Parathyroid adenoma (tissue), 2 donors: ENCODE measurements around the gene GSX2.

Experiments
- H2AFZ ChIP-seq: fragments of 300-600 bp; sonication (generic); one replicate; pipeline ENCODE4 v1.7.0; 2017; ENCODE audit warnings: antibody characterized with exemption, mild to moderate bottlenecking
- H3K27ac ChIP-seq: fragments of 300-600 bp; sonication (generic); one replicate; pipeline ENCODE4 v1.7.0; 2017
- H3K27me3 ChIP-seq: fragments of 300-600 bp; sonication (generic); one replicate; pipeline ENCODE4 v1.7.0; 2017; ENCODE audit warnings: low read length; ENCODE audit not compliant: control insufficient read depth, insufficient read depth
- H3K36me3 ChIP-seq: fragments of 300-600 bp; sonication (generic); one replicate; pipeline ENCODE4 v1.7.0; 2017; ENCODE audit warnings: low read length; ENCODE audit not compliant: control insufficient read depth, insufficient read depth
- H3K4me1 ChIP-seq: fragments of 300-600 bp; sonication (generic); one replicate; pipeline ENCODE4 v1.7.0; 2017; ENCODE audit warnings: control low read depth
- H3K4me2 ChIP-seq: fragments of 300-600 bp; sonication (generic); one replicate; pipeline ENCODE4 v1.7.0; 2017; ENCODE audit warnings: low read length
- H3K4me3 ChIP-seq: fragments of 300-600 bp; sonication (generic); one replicate; pipeline ENCODE4 v1.7.0; 2017; ENCODE audit warnings: low read depth, low read length
- H3K79me2 ChIP-seq: fragments of 300-600 bp; sonication (generic); one replicate; pipeline ENCODE4 v1.7.0; 2017; ENCODE audit warnings: control low read depth
- H3K9ac ChIP-seq: fragments of 300-600 bp; sonication (generic); one replicate; pipeline ENCODE4 v1.7.0; 2017; ENCODE audit warnings: mild to moderate bottlenecking
- H3K9me3 ChIP-seq: fragments of 300-600 bp; sonication (generic); one replicate; pipeline ENCODE4 v1.7.0; 2017; ENCODE audit warnings: low read length; ENCODE audit not compliant: control insufficient read depth
- TF ChIP-seq, protein P1 (sequence below): fragments of 300-600 bp; sonication (generic); IDR thresholded peaks from one replicate; pipeline ENCODE4 v1.7.0; 2017; ENCODE audit warnings: antibody characterized with exemption, mild to moderate bottlenecking
- donor health status: primary hyperparathyroidism.

GSX2 gene

DNA sequence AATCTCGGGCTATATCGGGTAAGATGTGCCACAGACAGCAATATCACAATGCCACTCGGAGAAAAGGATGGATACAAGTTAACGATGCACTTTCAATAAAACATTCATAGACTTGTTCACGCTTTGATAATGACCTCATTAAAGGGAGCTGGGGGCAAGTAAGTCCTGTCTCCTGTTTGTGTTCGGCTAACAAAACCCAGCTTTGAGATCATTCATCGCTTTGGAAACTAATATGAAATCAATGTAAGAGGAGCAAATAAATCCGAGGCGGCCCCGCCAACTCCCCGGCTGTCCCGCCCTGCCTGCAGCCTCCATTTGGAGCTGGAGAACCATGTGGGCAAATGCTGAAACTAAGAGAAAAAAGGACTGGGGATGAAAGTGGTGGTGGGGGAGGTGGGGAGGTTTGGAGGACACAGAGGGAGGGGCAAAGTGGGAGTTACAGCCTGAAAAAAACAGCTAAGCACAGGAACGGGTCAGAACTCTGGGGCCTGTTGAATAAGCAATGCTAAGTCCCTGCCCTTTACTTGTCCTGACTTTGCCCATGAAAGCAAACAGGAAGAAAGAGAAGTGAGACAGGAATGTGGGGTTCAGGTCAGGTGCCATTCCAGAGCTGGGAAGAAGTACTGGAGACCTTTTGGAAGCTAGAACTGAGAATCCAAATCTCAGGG is 3.5 kb upstream of the GSX2 start:
- no peaks in the 10 kb centered on the region for H3K4me1 ChIP-seq

DNA sequence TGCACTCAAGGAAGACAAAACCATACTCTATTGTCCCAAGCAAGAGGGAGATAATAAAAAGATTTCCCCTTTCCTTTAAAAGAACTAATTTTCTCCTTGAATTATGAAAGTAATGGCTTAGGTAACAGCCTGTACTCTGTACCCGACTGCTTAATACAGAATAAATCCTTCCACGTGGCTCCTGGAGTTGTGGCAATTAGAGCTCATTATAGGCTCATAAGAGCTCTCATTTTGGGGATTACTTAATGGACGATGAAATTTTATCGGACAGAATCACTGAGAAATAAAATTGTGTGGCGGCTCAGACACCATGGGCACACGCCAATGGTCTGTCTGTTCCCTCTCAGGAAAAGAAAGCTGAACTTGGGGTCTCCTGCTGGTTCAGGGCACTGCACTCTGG is 2.8 kb upstream of the GSX2 start:
- no peaks in the 10 kb centered on the region for H3K4me1 ChIP-seq
- no peaks in the 10 kb centered on the region for H3K79me2 ChIP-seq
- H3K27ac ChIP-seq = no peak overlapping the region
- H3K36me3 ChIP-seq = no peaks in the 10 kb centered on the region
- no peak overlapping the region for H2AFZ ChIP-seq
- H3K9me3 ChIP-seq = no peaks in the 10 kb centered on the region
- H3K4me3 ChIP-seq = no peak overlapping the region
- H3K9ac ChIP-seq = no peak overlapping the region
- no peak overlapping the region for H3K4me2 ChIP-seq
- TF ChIP-seq, protein P1, sequence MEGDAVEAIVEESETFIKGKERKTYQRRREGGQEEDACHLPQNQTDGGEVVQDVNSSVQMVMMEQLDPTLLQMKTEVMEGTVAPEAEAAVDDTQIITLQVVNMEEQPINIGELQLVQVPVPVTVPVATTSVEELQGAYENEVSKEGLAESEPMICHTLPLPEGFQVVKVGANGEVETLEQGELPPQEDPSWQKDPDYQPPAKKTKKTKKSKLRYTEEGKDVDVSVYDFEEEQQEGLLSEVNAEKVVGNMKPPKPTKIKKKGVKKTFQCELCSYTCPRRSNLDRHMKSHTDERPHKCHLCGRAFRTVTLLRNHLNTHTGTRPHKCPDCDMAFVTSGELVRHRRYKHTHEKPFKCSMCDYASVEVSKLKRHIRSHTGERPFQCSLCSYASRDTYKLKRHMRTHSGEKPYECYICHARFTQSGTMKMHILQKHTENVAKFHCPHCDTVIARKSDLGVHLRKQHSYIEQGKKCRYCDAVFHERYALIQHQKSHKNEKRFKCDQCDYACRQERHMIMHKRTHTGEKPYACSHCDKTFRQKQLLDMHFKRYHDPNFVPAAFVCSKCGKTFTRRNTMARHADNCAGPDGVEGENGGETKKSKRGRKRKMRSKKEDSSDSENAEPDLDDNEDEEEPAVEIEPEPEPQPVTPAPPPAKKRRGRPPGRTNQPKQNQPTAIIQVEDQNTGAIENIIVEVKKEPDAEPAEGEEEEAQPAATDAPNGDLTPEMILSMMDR = no peak
- H3K27me3 ChIP-seq = peaks cover 10% of the 10 kb centered on the region

More for the DNA sequence above, 3.5 kb upstream of the GSX2 start:
- H3K9ac ChIP-seq = no peak overlapping the region
- H3K27ac ChIP-seq = no peak overlapping the region
- peaks cover 10% of the 10 kb centered on the region for H3K27me3 ChIP-seq
- H2AFZ ChIP-seq = no peak overlapping the region
- no peaks in the 10 kb centered on the region for H3K79me2 ChIP-seq
- H3K9me3 ChIP-seq = no peaks in the 10 kb centered on the region
- TF ChIP-seq, protein P1 = no peak
- no peak overlapping the region for H3K4me3 ChIP-seq
- H3K36me3 ChIP-seq = no peaks in the 10 kb centered on the region
- H3K4me2 ChIP-seq = no peak overlapping the region

DNA sequence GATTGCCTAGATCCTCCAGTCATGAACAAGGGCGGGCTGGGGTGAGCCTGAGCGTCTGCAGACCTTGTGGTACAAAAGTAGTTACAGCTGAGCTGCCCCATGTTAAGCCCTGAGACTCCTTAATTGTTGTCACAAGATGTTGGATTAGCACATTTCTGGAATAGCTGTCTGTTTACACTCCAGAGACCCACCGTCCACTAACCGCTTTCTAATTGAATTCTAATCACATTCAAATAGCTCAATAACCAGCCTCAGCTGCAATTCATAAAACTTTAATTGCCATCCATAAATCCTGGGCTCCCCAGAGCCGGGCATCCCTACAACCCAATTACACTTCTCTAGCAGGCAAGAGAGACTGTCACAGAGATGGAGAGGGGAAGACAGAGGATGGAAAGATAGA is 1.6 kb upstream of the GSX2 start:
- H3K36me3 ChIP-seq = no peaks in the 10 kb centered on the region
- H3K27ac ChIP-seq = no peak overlapping the region
- no peaks in the 10 kb centered on the region for H3K4me1 ChIP-seq
- TF ChIP-seq, protein P1 = no peak
- H2AFZ ChIP-seq = no peak overlapping the region
- H3K9ac ChIP-seq = no peak overlapping the region
- no peaks in the 10 kb centered on the region for H3K9me3 ChIP-seq
- H3K27me3 ChIP-seq = peaks cover 16% of the 10 kb centered on the region
- H3K4me3 ChIP-seq = peak overlapping the region; percentile 11
- no peaks in the 10 kb centered on the region for H3K79me2 ChIP-seq
- no peak overlapping the region for H3K4me2 ChIP-seq

- Histone ChIP-seq H3K79me2 (no peaks in the 10 kb centered on the region), H3K4me1 (no peaks in the 10 kb centered on the region), H3K27me3 (peaks cover 16% of the 10 kb centered on the region), H3K4me3 (no peak overlapping the region), H3K4me2 (peak overlapping the region; percentile 3), H3K36me3 (no peaks in the 10 kb centered on the region), H2AFZ (no peak overlapping the region), H3K9me3 (no peaks in the 10 kb centered on the region), H3K9ac (no peak overlapping the region), H3K27ac (no peak overlapping the region)
- TF ChIP-seq, protein P1 = no peak
Observed at GRCh38 chr4:54099287-54099747, 646 bp upstream of the GSX2 start.
